NCI-H2227 (cell line): ENCODE measurements around the gene B4GALNT4.
A peak's percentile ranks its signal among the peaks of the same experiment; 100 is the strongest.
"Not testable (repeated sequence)": the region's sequence is repeated elsewhere in the genome, so short reads cannot be mapped to it uniquely, and the experiment has no call there.

Experiments used
- DNase-seq: peaks from one replicate; lab custom pipeline; 2025; ENCODE audit not compliant: unreplicated experiment; lab: John Stamatoyannopoulos, UW

The B4GALNT4 gene

GRCh38 chr11:405954-406795 is 36.9 kb downstream of the B4GALNT4 start:
- DNase-seq: no peak

- no peak for DNase-seq
These were observed 37.7 kb downstream of the B4GALNT4 start for GRCh38 chr11:406796-407650.

GRCh38 chr11:407651-408123 is 38.4 kb downstream of the B4GALNT4 start:
- DNase-seq: no peak

GRCh38 chr11:408154-409007 is 39.1 kb downstream of the B4GALNT4 start:
- no peak for DNase-seq

- DNase-seq: no peak
These were observed 39.8 kb downstream of the B4GALNT4 start for GRCh38 chr11:409008-409599.

GRCh38 chr11:409600-410483 is 40.5 kb downstream of the B4GALNT4 start:
- DNase-seq: no peak

- DNase-seq: not testable (repeated sequence)
These were observed 41.4 kb downstream of the B4GALNT4 start for GRCh38 chr11:410711-411110.

- DNase-seq: not testable (repeated sequence)
These were observed 42.2 kb downstream of the B4GALNT4 start for GRCh38 chr11:411520-411919.

- DNase-seq: no peak
These were observed 43.4 kb downstream of the B4GALNT4 start for GRCh38 chr11:412641-413119.

GRCh38 chr11:413120-414081 is 44.1 kb downstream of the B4GALNT4 start:
- no peak for DNase-seq

GRCh38 chr11:414318-414857 is 45.1 kb downstream of the B4GALNT4 start:
- DNase-seq: no peak

- no peak for DNase-seq
These were observed 46.3 kb downstream of the B4GALNT4 start for GRCh38 chr11:415640-416041.

- DNase-seq: no peak
These were observed 46.9 kb downstream of the B4GALNT4 start for GRCh38 chr11:416051-416756.

GRCh38 chr11:416757-417621 is 47.7 kb downstream of the B4GALNT4 start:
- DNase-seq: peak; percentile 52

- no peak for DNase-seq
These were observed 48.5 kb downstream of the B4GALNT4 start for GRCh38 chr11:417652-418342.
